Stimulated activated CD4-positive, alpha-beta T cell treated with anti-CD3 and anti-CD28 coated beads, Interleukin-2, amount 100 ng/mL, for 48 hours (primary cell): ENCODE measurements around the gene ZNF593.
A peak's percentile ranks its signal among the peaks of the same experiment; 100 is the strongest.

Experiments used
- DNase-seq, 2 donors: peaks; one replicate each; pipeline ENCODE4 v3.0.0-alpha.2; 2020

ZNF593 gene

GRCh38 chr1:26169669-26170471, at the start of gene ZNF593:
Gene ZNF593, plus strand, starts transcription at chr1:26169908. Its CDS starts 76 bp downstream, at chr1:26169984.
- peak; percentile 88 to 90 for DNase-seq

GRCh38 chr1:26121854-26122773, 47.6 kb upstream of the ZNF593 start:
- DNase-seq: no peak

- no peak for DNase-seq
Measured at GRCh38 chr1:26122988-26123973, 46.4 kb upstream of the ZNF593 start.

GRCh38 chr1:26124418-26125331, 45.0 kb upstream of the ZNF593 start:
- DNase-seq: no peak

- DNase-seq: no peak
Measured at GRCh38 chr1:26125382-26125781, 44.3 kb upstream of the ZNF593 start.

- no peak for DNase-seq
Measured at GRCh38 chr1:26125946-26126320, 43.8 kb upstream of the ZNF593 start.

GRCh38 chr1:26126321-26127084, 43.2 kb upstream of the ZNF593 start:
- no peak for DNase-seq

- DNase-seq: no peak
Measured at GRCh38 chr1:26127235-26128163, 42.2 kb upstream of the ZNF593 start.

- no peak for DNase-seq
Measured at GRCh38 chr1:26129778-26130177, 39.9 kb upstream of the ZNF593 start.

GRCh38 chr1:26130695-26131094, 39.0 kb upstream of the ZNF593 start:
- DNase-seq: no peak

GRCh38 chr1:26132128-26132833, 37.4 kb upstream of the ZNF593 start:
- DNase-seq: no peak

GRCh38 chr1:26132834-26133167, 36.9 kb upstream of the ZNF593 start:
- DNase-seq: no peak

GRCh38 chr1:26134466-26134865, 35.2 kb upstream of the ZNF593 start:
- no peak for DNase-seq

GRCh38 chr1:26138974-26139558, 30.6 kb upstream of the ZNF593 start:
- no peak for DNase-seq

GRCh38 chr1:26142159-26142558, 27.5 kb upstream of the ZNF593 start:
- DNase-seq: no peak

- DNase-seq: peak; percentile 66 to 75
Measured at GRCh38 chr1:26145041-26145959, 24.4 kb upstream of the ZNF593 start.

- no peak for DNase-seq
Measured at GRCh38 chr1:26145960-26146294, 23.8 kb upstream of the ZNF593 start.

GRCh38 chr1:26148887-26149286, 20.8 kb upstream of the ZNF593 start:
- DNase-seq: no peak
